ENCODE measurements around the gene CLBA1. TPM values are rescaled to one million over a fixed set of nuclear protein-coding genes. Genes with fewer than 3 reads are reported as not detected.

Gene CLBA1
- total RNA-seq, 4 donors from 2014 or later, result 2.4 to 8.8 (median 5.8) TPM

DNA sequence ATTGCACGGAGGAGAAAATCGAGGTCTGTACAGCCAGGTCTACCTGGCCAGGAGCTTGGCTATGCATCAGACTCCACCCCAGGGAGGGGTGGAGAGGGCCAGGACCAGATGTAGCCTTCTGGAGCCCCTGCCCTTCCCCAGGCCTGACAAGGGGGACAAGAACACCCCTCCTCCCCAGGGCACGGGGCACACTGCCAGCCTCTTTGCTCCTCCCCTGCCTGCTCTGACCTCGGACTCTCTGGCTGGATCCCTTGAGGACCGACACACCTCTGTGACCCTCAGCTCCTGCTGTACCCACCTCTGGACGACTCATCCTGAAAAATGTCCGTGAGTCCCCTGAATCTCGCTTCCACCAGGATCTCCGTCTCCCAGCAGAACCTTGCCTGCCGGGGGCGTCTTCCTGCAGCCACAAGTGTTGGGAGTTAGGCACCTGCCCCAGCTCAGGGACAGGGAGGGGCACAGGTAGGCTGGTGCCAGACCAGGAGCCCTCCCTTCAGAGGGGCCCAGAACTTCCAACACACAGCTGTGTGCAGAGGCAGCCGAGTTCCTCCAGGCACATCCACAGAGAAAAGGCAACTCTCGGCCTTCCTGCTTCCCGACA lies 29.2 kb upstream of the CLBA1 start:
- Histone ChIP-seq H3K9me3 (no peaks in the 10 kb centered on the region), H3K36me3 (peaks cover 0 to 64% of the 10 kb centered on the region in 2 donors), H3K27me3 (no peaks in the 10 kb centered on the region), H3K4me3 (no peak overlapping the region), H3K27ac (no peak overlapping the region), H3K4me1 (peaks cover 0 to 33% (median 8%) of the 10 kb centered on the region in 3 donors)
- TF ChIP-seq POLR2AphosphoS5 (IDR thresholded peaks at IDR 0.05) (no peak), EP300 (IDR thresholded peaks at IDR 0.05) (no peak), POLR2A (IDR thresholded peaks at IDR 0.05) (no peak)
- TF ChIP-seq, protein P1, sequence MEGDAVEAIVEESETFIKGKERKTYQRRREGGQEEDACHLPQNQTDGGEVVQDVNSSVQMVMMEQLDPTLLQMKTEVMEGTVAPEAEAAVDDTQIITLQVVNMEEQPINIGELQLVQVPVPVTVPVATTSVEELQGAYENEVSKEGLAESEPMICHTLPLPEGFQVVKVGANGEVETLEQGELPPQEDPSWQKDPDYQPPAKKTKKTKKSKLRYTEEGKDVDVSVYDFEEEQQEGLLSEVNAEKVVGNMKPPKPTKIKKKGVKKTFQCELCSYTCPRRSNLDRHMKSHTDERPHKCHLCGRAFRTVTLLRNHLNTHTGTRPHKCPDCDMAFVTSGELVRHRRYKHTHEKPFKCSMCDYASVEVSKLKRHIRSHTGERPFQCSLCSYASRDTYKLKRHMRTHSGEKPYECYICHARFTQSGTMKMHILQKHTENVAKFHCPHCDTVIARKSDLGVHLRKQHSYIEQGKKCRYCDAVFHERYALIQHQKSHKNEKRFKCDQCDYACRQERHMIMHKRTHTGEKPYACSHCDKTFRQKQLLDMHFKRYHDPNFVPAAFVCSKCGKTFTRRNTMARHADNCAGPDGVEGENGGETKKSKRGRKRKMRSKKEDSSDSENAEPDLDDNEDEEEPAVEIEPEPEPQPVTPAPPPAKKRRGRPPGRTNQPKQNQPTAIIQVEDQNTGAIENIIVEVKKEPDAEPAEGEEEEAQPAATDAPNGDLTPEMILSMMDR (IDR thresholded peaks at IDR 0.05), result no peak
- no peak for ATAC-seq
- no CpG with 5 or more reads among the region's 14 CpGs for WGBS, 2 donors (ENCODE audit: low coverage in 1 of 2)

DNA sequence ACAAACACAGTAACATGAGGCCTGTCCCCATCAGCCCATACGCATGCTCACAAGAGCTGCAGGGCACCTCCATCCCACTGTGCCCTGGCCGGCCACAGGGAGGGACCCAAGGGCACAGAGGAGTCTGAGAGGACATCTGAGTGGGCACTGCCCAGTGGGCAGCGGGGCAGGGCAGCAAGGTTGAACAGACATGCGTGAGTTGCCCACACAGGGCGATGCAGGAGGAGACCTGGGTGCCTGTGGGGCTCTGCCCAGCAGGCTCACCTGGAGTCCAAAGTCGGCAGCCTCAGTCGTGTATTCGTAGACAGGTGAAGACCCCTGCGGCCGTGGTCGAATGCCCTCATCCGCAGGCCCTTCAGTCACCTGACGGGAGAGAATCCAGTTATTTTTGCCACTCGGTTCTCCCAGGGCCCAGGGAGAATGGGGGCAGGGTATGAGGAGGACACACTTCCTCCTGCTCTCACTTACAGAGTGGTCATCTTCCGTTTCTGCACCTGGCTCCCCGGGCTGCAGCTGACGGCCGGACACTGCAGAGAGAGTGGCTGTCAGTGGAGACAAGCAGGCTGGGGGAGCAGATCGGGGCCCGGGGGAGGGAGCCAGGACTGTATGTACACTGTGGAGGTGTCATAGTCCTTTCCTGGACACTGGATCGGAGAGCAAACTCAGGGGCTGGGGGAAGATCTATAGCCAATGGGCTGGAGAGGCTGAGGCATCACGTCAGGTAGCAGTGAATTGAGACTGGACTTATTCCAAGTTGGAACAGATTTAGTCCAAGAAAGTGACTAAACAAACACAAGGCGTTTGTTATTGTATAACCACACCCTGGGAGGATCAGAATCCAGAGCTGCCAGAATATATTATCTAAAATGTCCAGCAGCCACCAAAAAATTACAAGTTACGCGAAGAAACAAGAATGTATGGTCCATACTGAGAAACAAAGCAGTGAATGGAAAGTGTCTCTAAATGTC lies 28.2 kb upstream of the CLBA1 start:
- 57 to 82% methylated on average over 4 of the region's 25 CpGs for WGBS, 2 donors (ENCODE audit: low coverage in 1 of 2)
- Histone ChIP-seq H3K36me3 (peaks cover 0 to 53% of the 10 kb centered on the region in 2 donors), H3K27me3 (no peaks in the 10 kb centered on the region), H3K27ac (peak overlapping the region in 1 of 4 donors; percentile 4), H3K4me3 (no peak overlapping the region), H3K9me3 (no peaks in the 10 kb centered on the region), H3K4me1 (peaks cover 0 to 42% (median 8%) of the 10 kb centered on the region in 3 donors)
- no peak for TF ChIP-seq POLR2A (IDR thresholded peaks at IDR 0.05)
- TF ChIP-seq, protein P1 (IDR thresholded peaks at IDR 0.05), result no peak
- no peak for TF ChIP-seq POLR2AphosphoS5 (IDR thresholded peaks at IDR 0.05)
- TF ChIP-seq EP300 (IDR thresholded peaks at IDR 0.05), result no peak
- no peak for ATAC-seq

DNA sequence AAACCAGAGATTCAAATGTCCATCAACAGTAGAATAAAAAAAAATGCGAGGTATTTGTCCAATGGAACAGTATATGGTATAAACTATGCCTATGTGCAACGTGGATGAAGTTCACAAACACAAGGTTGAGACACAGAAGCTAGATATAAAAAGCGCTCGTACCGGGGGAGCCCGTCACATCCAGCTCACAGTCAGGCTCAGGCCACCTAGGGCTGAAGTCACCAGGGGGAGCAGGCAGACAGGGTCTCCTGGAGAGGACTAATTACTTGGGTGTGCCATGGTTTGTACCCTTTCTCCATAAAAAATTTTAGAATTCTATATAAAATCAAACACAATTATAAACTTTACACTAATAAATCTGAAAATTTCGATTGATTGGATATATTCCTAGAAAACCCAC lies 21.0 kb upstream of the CLBA1 start:
- WGBS, 2 donors (ENCODE audit: low coverage in 1 of 2), result 78 to 80% methylated on average over 5 to 7 of the region's 7 CpGs
- no peaks in the 10 kb centered on the region for H3K9me3 ChIP-seq
- no peaks in the 10 kb centered on the region for H3K27me3 ChIP-seq
- no peak for ATAC-seq
- H3K4me3 ChIP-seq, result no peak overlapping the region
- no peaks in the 10 kb centered on the region for H3K36me3 ChIP-seq
- H3K27ac ChIP-seq, result peak overlapping the region in 2 of 4 donors; percentile 6 to 98
- TF ChIP-seq, protein P1 (IDR thresholded peaks at IDR 0.05), result no peak
- TF ChIP-seq POLR2A (IDR thresholded peaks at IDR 0.05), result no peak
- TF ChIP-seq EP300 (IDR thresholded peaks at IDR 0.05), result no peak
- TF ChIP-seq POLR2AphosphoS5 (IDR thresholded peaks at IDR 0.05), result no peak
- H3K4me1 ChIP-seq, result peaks cover 0 to 83% (median 30%) of the 10 kb centered on the region in 3 donors

DNA sequence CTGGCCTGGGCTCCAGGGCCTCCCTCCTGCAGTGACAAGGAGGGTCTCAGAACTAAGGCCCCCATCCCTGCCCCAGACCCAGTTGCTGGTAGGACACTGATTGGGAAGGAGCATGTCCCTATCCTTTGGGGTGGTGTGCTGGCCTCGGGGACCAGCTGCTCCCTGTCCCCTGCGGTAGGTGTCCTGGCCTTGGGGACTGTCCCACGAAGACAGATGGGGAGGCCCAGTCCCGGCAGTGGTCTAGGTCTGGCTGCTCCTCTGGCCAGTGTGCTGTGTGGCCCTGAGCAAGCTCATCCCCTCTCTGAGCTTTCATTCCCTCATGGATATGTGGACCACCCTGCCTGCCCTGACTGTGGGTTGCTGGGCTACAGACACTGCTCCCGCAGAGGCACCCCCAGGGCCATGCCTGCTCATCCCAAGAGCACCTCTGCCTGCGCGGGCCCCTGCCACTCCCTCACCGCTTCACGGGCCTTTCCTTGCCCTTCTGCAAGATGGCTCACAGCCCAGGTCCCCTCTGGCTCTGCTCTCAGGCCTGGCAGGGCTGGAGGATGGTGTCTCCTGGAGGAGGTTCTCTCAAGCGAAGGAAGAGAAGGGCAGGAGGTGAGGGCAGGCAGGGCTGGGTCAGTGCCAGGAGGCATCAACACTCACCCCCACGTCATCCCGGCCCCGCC lies 19.9 kb upstream of the CLBA1 start:
- Histone ChIP-seq H3K27ac (peak overlapping the region in 3 of 4 donors; percentile 94 to 98 (median 96)), H3K4me3 (no peak overlapping the region), H3K27me3 (no peaks in the 10 kb centered on the region), H3K4me1 (peaks cover 0 to 89% (median 37%) of the 10 kb centered on the region in 3 donors), H3K9me3 (no peaks in the 10 kb centered on the region), H3K36me3 (no peaks in the 10 kb centered on the region)
- no peak for ATAC-seq
- WGBS, 2 donors (ENCODE audit: low coverage in 1 of 2), result 20% methylated on average over 1 of the region's 13 CpGs; no CpG with 5 or more reads in 1 of the 2 donors
- TF ChIP-seq, protein P1 (IDR thresholded peaks at IDR 0.05), result no peak
- no peak for TF ChIP-seq EP300 (IDR thresholded peaks at IDR 0.05)

Measured in gastroesophageal sphincter (tissue), 4 donors.